HG02943 (cell line): Measurements from ENCODE around the gene LUZP1.

Experiments used
- ATAC-seq: cut with Tn5 transposase; IDR thresholded peaks from one replicate; pipeline ENCODE4 v1.9.1; 2021; ENCODE audit warnings: mild to moderate bottlenecking, low read depth, moderate library complexity; ENCODE audit not compliant: unreplicated experiment

The LUZP1 gene

GRCh38 chr1:23092447-23092846 lies 76.2 kb downstream of the LUZP1 start:
- ATAC-seq = no peak

GRCh38 chr1:23091545-23091944 lies 77.1 kb downstream of the LUZP1 start:
- ATAC-seq = no peak

GRCh38 chr1:23090056-23090455 lies 78.6 kb downstream of the LUZP1 start:
- ATAC-seq = no peak

GRCh38 chr1:23088027-23088426 lies 80.6 kb downstream of the LUZP1 start:
- ATAC-seq = no peak

GRCh38 chr1:23085696-23086095 lies 83.0 kb downstream of the LUZP1 start:
- ATAC-seq = no peak

- ATAC-seq = no peak
Measured at GRCh38 chr1:23084880-23085279, 83.8 kb downstream of the LUZP1 start.

- no peak for ATAC-seq
Measured at GRCh38 chr1:23083714-23084480, 84.8 kb downstream of the LUZP1 start.

GRCh38 chr1:23081376-23081775 lies 87.3 kb downstream of the LUZP1 start:
- no peak for ATAC-seq

- ATAC-seq = no peak
Measured at GRCh38 chr1:23080885-23081284, 87.8 kb downstream of the LUZP1 start.

- no peak for ATAC-seq
Measured at GRCh38 chr1:23079025-23079424, 89.6 kb downstream of the LUZP1 start.

GRCh38 chr1:23074012-23074411 lies 94.6 kb downstream of the LUZP1 start:
- ATAC-seq = no peak

- no peak for ATAC-seq
Measured at GRCh38 chr1:23069675-23070074, 99.0 kb downstream of the LUZP1 start.

GRCh38 chr1:23069149-23069548 lies 99.5 kb downstream of the LUZP1 start:
- no peak for ATAC-seq

- ATAC-seq = no peak
Measured at GRCh38 chr1:23066075-23066474, 102.6 kb downstream of the LUZP1 start.

- no peak for ATAC-seq
Measured at GRCh38 chr1:23065385-23065784, 103.3 kb downstream of the LUZP1 start.

GRCh38 chr1:23062271-23062670 lies 106.4 kb downstream of the LUZP1 start:
- ATAC-seq = no peak

- no peak for ATAC-seq
Measured at GRCh38 chr1:23057301-23057700, 111.4 kb downstream of the LUZP1 start.

- no peak for ATAC-seq
Measured at GRCh38 chr1:23051290-23051909, 117.3 kb downstream of the LUZP1 start.

GRCh38 chr1:23050201-23050600 lies 118.5 kb downstream of the LUZP1 start:
- no peak for ATAC-seq

- no peak for ATAC-seq
Measured at GRCh38 chr1:23044035-23044434, 124.6 kb downstream of the LUZP1 start.

- no peak for ATAC-seq
Measured at GRCh38 chr1:23040509-23040908, 128.1 kb downstream of the LUZP1 start.

- ATAC-seq = no peak
Measured at GRCh38 chr1:23039308-23039826, 129.3 kb downstream of the LUZP1 start.
